Activated T-cell treated with anti-CD3 and anti-CD28 coated beads for 48 hours (primary cell): Measurements from ENCODE around the gene KRTAP19-1.
"Not testable (repeated sequence)": the region's sequence is repeated elsewhere in the genome, so short reads cannot be mapped to it uniquely, and the experiment has no call there.

ENCODE experiments used
- DNase-seq: peaks from one replicate; pipeline ENCODE4 v3.0.0-alpha.2; 2020; ENCODE audit warnings: low read depth

KRTAP19-1 gene

GRCh38 chr21:30480145-30480544 lies at the start of gene KRTAP19-1:
Gene KRTAP19-1, minus strand, starts transcription at chr21:30480367. Its CDS starts 50 bp downstream, at chr21:30480317.
- no peak for DNase-seq

- no peak for DNase-seq
These were observed 38.7 kb upstream of the KRTAP19-1 start for GRCh38 chr21:30518876-30519275.

DNA sequence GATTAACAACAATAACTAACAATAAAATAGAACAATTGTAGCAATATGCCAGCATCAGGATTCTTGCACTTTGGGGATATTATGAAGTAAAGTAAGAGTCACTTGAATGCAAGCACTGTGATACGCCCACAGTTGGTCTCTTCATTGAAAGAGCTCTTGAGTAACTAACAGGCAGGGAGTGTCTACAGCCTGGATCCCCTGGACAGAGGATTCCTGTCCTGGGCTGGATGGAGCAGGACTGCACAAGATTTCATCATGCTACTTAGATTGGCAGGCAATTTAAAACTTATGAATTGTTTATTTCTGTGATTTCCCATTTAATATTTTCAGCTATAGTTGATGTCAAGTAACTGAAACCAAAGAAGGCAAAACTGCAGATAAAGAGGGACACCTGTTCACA lies 35.5 kb upstream of the KRTAP19-1 start:
- DNase-seq, result no peak

- not testable (repeated sequence) for DNase-seq
These were observed 25.5 kb upstream of the KRTAP19-1 start for GRCh38 chr21:30505621-30506205.

GRCh38 chr21:30502041-30502440 lies 21.9 kb upstream of the KRTAP19-1 start, which contains the start of gene KRTAP19-5:
Gene KRTAP19-5, minus strand, starts transcription at chr21:30502141. Its CDS starts 51 bp downstream, at chr21:30502090.
- DNase-seq, result no peak

GRCh38 chr21:30497065-30497464 lies 16.9 kb upstream of the KRTAP19-1 start, which contains the start of gene KRTAP19-4:
Gene KRTAP19-4, minus strand, starts transcription at chr21:30497165. Its CDS starts 55 bp downstream, at chr21:30497110.
- no peak for DNase-seq

GRCh38 chr21:30491963-30492428 lies 11.8 kb upstream of the KRTAP19-1 start, which contains the start of gene KRTAP19-3:
Gene KRTAP19-3, minus strand, starts transcription at chr21:30492013. Its CDS starts 56 bp downstream, at chr21:30491957.
- DNase-seq, result no peak

DNA sequence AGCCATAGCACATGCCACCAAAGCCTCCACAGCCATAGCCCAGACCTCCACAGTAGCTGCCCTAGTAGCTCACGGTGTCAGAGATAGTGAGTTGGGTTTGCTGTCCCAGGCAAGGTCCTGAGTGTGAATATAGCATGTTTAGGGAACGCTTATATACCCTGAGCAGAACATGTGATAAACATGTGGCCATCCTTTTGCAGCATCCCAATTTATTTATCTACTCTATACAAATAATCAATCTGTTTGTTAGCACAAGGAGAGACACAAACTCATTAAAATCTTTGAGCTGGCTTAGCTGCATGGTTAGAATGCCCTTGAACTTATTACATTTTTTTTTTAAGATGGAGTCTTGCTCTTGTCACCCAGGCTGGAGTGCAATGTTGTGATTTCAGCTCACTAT lies 7.2 kb upstream of the KRTAP19-1 start, which contains the start of gene KRTAP19-2:
TSS of gene KRTAP19-2 (minus strand) at position 101 of the 400 bp plus-strand sequence. CDS start at position 13, 88 bp downstream.
- DNase-seq, result no peak

- no peak for DNase-seq
These were observed 6.0 kb upstream of the KRTAP19-1 start for GRCh38 chr21:30486180-30486579.

DNA sequence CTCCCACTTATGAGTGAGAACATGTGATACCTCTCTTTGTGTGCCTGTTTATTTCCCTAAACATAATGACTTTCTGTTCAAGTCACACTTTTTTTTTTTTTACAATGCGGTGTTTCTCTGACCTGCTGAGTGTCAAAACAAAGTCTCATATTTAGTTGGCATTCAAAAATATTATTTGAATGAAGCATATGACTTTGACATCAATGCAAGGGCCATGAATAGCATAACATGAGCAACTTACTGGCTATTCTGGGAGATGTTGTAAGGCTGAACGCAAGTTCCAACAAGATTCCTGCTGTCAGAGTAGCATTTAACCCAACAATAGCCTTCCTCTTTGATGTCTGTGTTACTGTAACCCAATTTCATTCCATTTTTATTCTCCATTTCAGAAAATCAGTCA lies 2.0 kb upstream of the KRTAP19-1 start:
- DNase-seq, result no peak

GRCh38 chr21:30479259-30479658 lies 908 bp downstream of the KRTAP19-1 start:
- DNase-seq, result no peak

GRCh38 chr21:30478004-30478403 lies 2.2 kb downstream of the KRTAP19-1 start:
- no peak for DNase-seq

DNA sequence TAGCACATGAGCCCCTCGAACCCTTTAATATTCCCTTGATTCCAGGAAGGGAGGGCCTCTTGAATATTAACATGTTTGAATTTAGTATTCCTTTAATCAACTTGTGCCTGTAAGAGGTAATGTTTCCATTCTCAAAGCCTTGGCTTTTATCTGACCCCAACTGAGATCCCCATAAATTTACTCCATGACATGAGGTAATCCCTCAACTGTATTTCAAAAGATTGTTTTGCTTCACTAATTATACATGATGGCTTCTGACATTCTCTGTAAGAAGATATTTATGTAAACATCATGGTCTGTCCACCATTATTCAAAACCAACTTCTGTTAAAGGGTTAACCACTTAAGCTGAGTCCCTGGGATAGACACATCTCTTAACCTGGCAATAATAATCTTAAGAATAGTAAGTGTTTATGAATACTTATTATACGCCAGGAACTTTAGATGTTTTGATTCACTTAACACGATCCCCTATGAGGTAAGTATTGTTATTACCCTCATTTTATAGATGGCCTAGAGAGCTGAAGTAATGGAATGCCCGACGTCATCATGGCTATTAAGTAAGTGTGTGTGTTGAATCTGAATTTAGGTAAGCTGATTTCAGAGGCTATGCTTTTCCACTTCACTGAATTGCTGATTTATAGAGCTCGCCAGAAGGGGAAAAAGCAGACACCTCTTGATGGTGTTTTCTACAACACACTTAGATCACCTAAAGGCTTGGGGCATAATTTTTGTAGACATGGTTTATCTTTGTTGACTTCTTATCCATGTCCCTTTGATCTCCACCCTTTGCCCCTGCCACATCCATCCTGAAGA lies 11.1 kb downstream of the KRTAP19-1 start:
- DNase-seq, result no peak

DNA sequence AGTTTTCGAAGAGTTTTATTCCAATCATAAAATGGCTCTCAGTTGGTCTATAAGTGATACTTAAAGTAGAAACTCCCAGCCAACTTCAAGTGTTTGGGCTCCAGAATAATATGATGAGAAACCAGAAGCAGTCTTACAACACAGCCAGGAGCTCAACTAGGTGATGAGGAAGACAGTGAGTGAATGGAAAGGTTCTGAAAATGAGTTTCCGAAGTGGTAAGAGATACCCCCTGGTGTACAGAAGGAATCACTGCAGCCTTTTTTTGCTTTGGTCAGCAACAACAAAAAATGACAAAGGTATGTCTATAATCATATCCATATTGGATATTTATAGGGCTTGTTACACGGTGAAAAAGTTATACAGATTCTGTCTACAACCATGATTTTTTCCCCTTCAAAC lies 16.5 kb downstream of the KRTAP19-1 start:
- no peak for DNase-seq

- DNase-seq, result no peak
These were observed 31.7 kb downstream of the KRTAP19-1 start for GRCh38 chr21:30448514-30448913.

GRCh38 chr21:30447056-30447455 lies 33.1 kb downstream of the KRTAP19-1 start:
- no peak for DNase-seq

DNA sequence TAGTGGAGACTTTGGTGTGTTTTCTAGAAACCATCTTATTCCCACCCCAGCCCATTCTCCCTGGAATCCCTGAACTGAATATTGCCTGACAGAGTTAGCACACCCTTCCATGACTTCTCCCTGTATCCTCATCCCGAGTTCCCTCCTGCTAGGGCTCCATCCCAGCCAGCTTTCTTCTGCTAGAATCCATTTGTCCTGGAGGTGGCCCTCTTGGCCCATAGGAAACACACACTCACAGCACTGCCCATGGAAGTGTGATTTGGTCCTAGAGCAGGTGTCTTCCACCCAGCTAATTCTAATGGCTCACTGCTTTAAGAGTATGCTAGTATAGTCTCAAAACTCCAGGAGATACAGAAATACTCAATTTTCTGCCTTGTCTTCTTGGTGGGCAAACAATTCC lies 36.0 kb downstream of the KRTAP19-1 start:
- no peak for DNase-seq

DNA sequence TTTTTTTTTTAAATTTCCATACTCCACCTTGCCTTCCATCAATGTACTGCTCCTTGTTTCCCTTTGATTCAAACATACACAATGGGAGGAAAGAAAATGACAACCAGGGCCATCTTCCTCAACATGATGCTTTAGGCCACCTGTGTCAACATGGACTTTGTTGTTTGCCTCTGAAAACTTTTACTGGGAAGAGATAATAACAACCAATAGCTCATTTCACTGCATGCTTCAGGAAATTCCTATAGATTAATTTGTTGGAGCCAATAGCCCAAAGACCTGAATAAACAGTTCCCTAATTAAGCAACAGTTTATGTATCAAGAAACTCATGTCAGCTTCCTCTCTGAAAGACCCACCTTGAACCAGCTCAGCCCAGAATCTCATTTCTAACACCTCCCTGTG lies 36.9 kb downstream of the KRTAP19-1 start:
- DNase-seq, result no peak

DNA sequence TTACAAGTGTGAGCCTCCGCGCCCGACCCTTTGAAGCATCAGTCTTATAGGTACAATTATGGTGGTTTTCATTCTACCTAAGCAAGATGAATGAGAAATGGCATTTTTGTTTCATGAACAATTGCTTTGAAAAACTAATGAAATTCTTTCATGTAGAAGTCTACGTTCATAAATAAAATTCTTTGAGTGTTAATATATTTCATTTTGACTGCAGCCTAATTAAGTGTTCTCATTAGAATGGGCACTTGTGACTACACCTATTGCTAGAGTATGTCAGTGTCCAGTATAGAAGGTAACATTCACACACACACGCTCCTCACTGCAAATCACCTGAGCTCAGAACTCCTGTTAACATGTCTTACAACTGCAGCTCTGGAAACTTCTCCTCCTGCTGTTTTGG lies 40.2 kb downstream of the KRTAP19-1 start, which contains the start of gene KRTAP15-1:
TSS of gene KRTAP15-1 (plus strand) at position 301 of the 400 bp plus-strand sequence. CDS start at position 354, 53 bp downstream.
- DNase-seq, result no peak

DNA sequence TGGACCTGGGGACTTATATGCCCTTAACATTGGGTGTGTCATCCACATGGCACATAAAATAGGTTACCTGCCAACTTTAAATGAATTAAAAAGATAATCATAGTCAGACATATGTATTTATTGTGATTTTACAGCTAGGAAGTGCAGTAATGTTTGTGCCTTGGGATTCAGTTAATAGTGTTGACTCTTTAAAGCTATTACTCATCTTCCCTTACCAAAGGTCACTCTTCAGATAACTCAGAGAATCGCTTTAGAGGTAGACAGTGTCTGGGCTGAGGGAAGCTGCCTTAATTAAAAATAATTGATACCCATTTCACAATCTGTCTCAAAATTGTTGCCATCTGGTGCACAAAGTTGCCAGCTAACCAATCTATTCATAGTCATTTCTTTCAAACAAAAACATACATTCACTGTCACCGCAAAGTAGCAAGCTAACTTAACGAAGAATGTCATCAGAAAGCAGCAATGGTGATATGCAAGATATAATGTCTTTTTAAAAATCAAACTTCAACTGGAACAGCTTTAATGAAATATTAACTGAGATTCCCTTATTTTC lies 43.1 kb downstream of the KRTAP19-1 start:
- DNase-seq, result no peak

DNA sequence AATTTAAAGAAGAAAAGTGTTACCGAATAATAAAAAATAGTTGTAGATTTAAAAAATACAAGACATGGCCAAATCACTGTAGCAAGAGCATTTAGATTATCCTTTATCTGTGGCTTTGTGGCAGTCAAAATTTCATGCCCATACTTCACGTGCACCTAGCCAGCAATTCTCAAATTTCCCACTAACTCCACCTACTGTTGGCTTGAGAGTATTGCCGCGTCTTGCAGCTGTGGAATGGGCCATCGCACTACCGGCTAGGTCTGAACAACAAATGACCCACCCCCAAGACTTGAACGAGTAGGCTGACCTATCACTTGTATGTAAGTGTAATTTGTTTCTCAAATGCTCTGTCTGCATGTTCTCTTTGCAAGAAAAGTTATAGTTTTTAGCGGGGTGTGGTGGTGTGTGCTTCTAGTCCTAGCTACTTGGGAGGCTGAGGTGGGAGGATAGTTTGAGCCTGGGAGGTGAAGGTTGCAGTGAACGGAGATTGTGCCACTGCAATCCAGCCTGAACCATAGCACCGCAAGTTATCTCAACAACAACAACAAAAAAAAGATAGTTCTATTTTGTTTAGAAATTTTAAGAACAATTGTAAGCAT lies 46.0 kb downstream of the KRTAP19-1 start:
- DNase-seq, result peak; percentile 4

DNA sequence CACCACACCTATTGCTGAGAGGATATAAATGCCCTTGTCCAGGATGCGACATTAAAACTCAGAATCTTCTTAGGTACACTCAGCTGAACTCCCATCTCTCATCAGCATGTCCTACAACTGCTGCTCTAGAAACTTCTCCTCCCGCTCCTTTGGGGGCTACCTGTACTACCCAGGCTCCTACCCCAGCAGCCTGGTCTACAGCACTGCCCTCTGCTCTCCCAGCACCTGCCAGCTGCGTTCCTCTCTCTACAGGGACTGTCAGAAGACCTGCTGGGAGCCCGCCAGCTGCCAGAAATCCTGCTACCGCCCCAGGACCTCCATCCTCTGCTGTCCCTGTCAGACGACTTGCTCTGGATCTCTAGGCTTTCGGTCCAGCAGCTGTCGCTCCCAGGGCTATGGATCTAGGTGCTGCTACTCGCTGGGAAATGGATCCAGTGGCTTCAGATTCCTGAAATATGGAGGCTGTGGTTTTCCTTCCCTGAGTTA lies 50.0 kb downstream of the KRTAP19-1 start, which contains the start of gene KRTAP13-4:
TSS of gene KRTAP13-4 (plus strand) at position 51 of the 486 bp plus-strand sequence. CDS start at position 107, 56 bp downstream.
- DNase-seq, result no peak
